MM.1S (cell line): ENCODE results near the gene SYT1.
A peak's percentile ranks its signal among the peaks of the same experiment; 100 is the strongest.

Experiments
- DNase-seq: peaks from one replicate; pipeline ENCODE4 v3.0.0-alpha.2; 2015
- H2AFZ ChIP-seq: fragments of 300-600 bp; sonication (generic); 2 replicates; pipeline ENCODE4 v1.6.0; 2016; ENCODE audit warnings: antibody characterized with exemption, low read length
- H3F3A ChIP-seq: fragments of 300-600 bp; sonication (generic); 2 replicates; pipeline ENCODE4 v1.6.1; 2016; ENCODE audit warnings: mild to moderate bottlenecking, antibody characterized with exemption, low read length, moderate library complexity, mixed read lengths; ENCODE audit not compliant: insufficient read depth
- H3K27ac ChIP-seq: fragments of 300-600 bp; sonication (generic); 2 replicates; pipeline ENCODE4 v1.5.1; 2016; ENCODE audit warnings: mild to moderate bottlenecking, low read length
- H3K27me3 ChIP-seq: fragments of 300-600 bp; sonication (generic); replicated peaks from 2 replicates; pipeline ENCODE4 v1.6.0; 2016; ENCODE audit warnings: low read length; ENCODE audit not compliant: insufficient read depth
- H3K36me3 ChIP-seq: fragments of 300-600 bp; sonication (generic); replicated peaks from 2 replicates; pipeline ENCODE4 v1.6.1; 2016; ENCODE audit warnings: mild to moderate bottlenecking, low read length, mixed read lengths; ENCODE audit not compliant: insufficient read depth
- H3K4me1 ChIP-seq: fragments of 300-600 bp; sonication (generic); 2 replicates; pipeline ENCODE4 v1.6.1; 2016; ENCODE audit warnings: low read length, mixed read lengths
- H3K4me2 ChIP-seq: fragments of 300-600 bp; sonication (generic); 2 replicates; pipeline ENCODE4 v1.6.0; 2016; ENCODE audit warnings: low read depth, low read length
- H3K4me3 ChIP-seq: fragments of 300-600 bp; sonication (generic); 2 replicates; pipeline ENCODE4 v1.5.1; 2016; ENCODE audit warnings: low read length, mixed read lengths
- H3K79me2 ChIP-seq: fragments of 300-600 bp; sonication (generic); 2 replicates; pipeline ENCODE4 v1.6.1; 2016; ENCODE audit warnings: mixed run types, low read length, mixed read lengths
- H3K9ac ChIP-seq: fragments of 300-600 bp; sonication (generic); 2 replicates; pipeline ENCODE4 v1.6.1; 2016; ENCODE audit warnings: low read length, mixed read lengths
- H3K9me2 ChIP-seq: fragments of 300-600 bp; sonication (generic); replicated peaks from 2 replicates; pipeline ENCODE4 v1.6.1; 2016; ENCODE audit warnings: mild to moderate bottlenecking, low read length, mixed read lengths; ENCODE audit not compliant: insufficient read depth
- H3K9me3 ChIP-seq: fragments of 300-600 bp; sonication (generic); replicated peaks from 2 replicates; pipeline ENCODE4 v1.6.1; 2016; ENCODE audit warnings: mild to moderate bottlenecking, low read length, mixed read lengths; ENCODE audit not compliant: insufficient read depth
- H4K20me1 ChIP-seq: fragments of 300-600 bp; sonication (generic); 2 replicates; pipeline ENCODE4 v1.6.1; 2016; ENCODE audit warnings: mild to moderate bottlenecking, low read length, moderate library complexity, mixed read lengths; ENCODE audit not compliant: insufficient read depth
- CTCF ChIP-seq: fragments of 300-600 bp; sonication (generic); IDR thresholded peaks from 2 replicates; pipeline ENCODE4 v1.5.1; 2016; ENCODE audit warnings: antibody characterized with exemption, low read length, mixed read lengths
- EZH2 ChIP-seq: fragments of 300-600 bp; sonication (generic); optimal IDR thresholded peaks from 2 replicates; pipeline ENCODE3; 2017; ENCODE audit warnings: low read depth, mild to moderate bottlenecking, antibody characterized with exemption, low read length, mixed read lengths
- EZH2phosphoT487 ChIP-seq: fragments of 300-600 bp; sonication (generic); IDR thresholded peaks from 2 replicates; pipeline ENCODE4 v1.6.1; 2018; ENCODE audit warnings: antibody characterized with exemption, low read length

Gene SYT1

GRCh38 chr12:78887444-78887843, 22.9 kb downstream of the SYT1 start:
- no peak for TF ChIP-seq EZH2
- TF ChIP-seq EZH2phosphoT487: no peak
- TF ChIP-seq CTCF: no peak
- Histone ChIP-seq H3K36me3 (no peaks in the 10 kb centered on the region), H3K9me2 (no peaks in the 10 kb centered on the region), H2AFZ (no peak overlapping the region), H3K9ac (no peak overlapping the region), H3K27me3 (no peaks in the 10 kb centered on the region), H3K4me3 (no peak overlapping the region), H4K20me1 (no peaks in the 10 kb centered on the region), H3K27ac (no peak overlapping the region), H3K4me2 (no peak overlapping the region), H3K79me2 (no peaks in the 10 kb centered on the region), H3F3A (peaks cover 11% of the 10 kb centered on the region), H3K4me1 (peaks cover 39% of the 10 kb centered on the region), H3K9me3 (no peaks in the 10 kb centered on the region)
- DNase-seq: no peak

- Histone ChIP-seq H2AFZ (peak overlapping the region; percentile 61), H3K79me2 (no peaks in the 10 kb centered on the region), H4K20me1 (no peaks in the 10 kb centered on the region), H3K4me1 (peaks cover 39% of the 10 kb centered on the region), H3K27me3 (no peaks in the 10 kb centered on the region), H3K4me2 (peak overlapping the region; percentile 73), H3K9ac (peak overlapping the region; percentile 39; the same call in 1 of the 2 replicates), H3K9me2 (no peaks in the 10 kb centered on the region), H3K36me3 (no peaks in the 10 kb centered on the region), H3F3A (peaks cover 11% of the 10 kb centered on the region), H3K27ac (peak overlapping the region; percentile 74; the same call in 1 of the 2 replicates), H3K9me3 (no peaks in the 10 kb centered on the region), H3K4me3 (peak overlapping the region; percentile 49)
- no peak for TF ChIP-seq EZH2
- peak; percentile 90 for DNase-seq
Observed at GRCh38 chr12:78888568-78888967, 24.0 kb downstream of the SYT1 start.

DNA sequence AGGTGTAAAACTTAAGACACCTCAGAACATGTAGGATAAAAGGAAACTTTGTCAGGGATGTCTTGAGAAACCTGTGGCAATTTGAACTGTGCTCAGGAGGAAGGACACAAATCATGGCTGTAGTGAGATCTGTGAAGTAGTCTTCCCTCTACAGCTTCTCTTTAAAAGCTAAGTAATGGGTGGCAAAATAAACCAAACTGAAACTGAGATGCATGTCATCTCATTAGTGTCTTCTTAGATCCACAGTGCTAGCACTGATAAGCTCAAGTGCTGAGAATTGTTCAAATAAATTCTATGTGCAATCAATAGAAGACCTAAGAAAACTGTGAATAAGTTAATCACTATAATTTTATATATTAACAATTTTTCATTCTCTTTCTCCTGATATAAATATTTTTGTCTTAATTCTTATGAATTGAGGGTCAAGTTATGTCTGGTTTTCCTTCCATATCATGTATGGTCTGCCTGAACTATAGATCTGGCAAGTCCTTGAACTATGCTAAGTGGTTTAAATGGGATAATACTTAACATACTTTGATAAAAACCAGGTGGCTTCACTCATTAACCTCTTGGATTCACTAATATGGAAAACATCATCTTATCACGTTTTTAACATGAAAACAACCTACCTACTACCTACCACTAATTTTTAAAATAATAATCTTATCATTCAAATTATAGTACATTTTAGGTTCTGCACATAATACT, 27.2 kb downstream of the SYT1 start:
- Histone ChIP-seq H3K4me1 (peaks cover 31% of the 10 kb centered on the region), H3K27me3 (no peaks in the 10 kb centered on the region), H3K9me3 (no peaks in the 10 kb centered on the region), H2AFZ (no peak overlapping the region), H3K79me2 (no peaks in the 10 kb centered on the region), H3F3A (peaks cover 11% of the 10 kb centered on the region), H3K9ac (no peak overlapping the region), H3K4me3 (no peak overlapping the region), H4K20me1 (no peaks in the 10 kb centered on the region), H3K36me3 (no peaks in the 10 kb centered on the region), H3K4me2 (peak overlapping the region; percentile 6; the same call in 1 of the 2 replicates), H3K27ac (no peak overlapping the region), H3K9me2 (no peaks in the 10 kb centered on the region)
- peak; percentile 62 for DNase-seq
- TF ChIP-seq EZH2 (no peak), CTCF (no peak), EZH2phosphoT487 (no peak)

- Histone ChIP-seq H4K20me1 (no peaks in the 10 kb centered on the region), H3K4me3 (no peak overlapping the region), H3K36me3 (no peaks in the 10 kb centered on the region), H3K27ac (no peak overlapping the region), H3F3A (no peaks in the 10 kb centered on the region), H3K9me3 (no peaks in the 10 kb centered on the region), H3K4me1 (no peaks in the 10 kb centered on the region), H3K9ac (no peak overlapping the region), H3K27me3 (no peaks in the 10 kb centered on the region), H3K79me2 (no peaks in the 10 kb centered on the region), H2AFZ (no peak overlapping the region), H3K4me2 (no peak overlapping the region), H3K9me2 (no peaks in the 10 kb centered on the region)
- TF ChIP-seq EZH2 (no peak), EZH2phosphoT487 (no peak), CTCF (no peak)
- DNase-seq: no peak
Observed at GRCh38 chr12:78898416-78898815, 33.8 kb downstream of the SYT1 start.
